CD4-positive, alpha-beta T cell treated with Interleukin-1 beta for 1 hour (primary cell): ENCODE data around the gene AKAP6.

ENCODE experiments used
- DNase-seq, 2 donors: peaks; one replicate each; pipeline ENCODE4 v3.0.0-alpha.2; 2020 to 2022

AKAP6 gene

GRCh38 chr14:32412103-32412502 lies 83.0 kb downstream of the AKAP6 start:
- DNase-seq: no peak

DNA sequence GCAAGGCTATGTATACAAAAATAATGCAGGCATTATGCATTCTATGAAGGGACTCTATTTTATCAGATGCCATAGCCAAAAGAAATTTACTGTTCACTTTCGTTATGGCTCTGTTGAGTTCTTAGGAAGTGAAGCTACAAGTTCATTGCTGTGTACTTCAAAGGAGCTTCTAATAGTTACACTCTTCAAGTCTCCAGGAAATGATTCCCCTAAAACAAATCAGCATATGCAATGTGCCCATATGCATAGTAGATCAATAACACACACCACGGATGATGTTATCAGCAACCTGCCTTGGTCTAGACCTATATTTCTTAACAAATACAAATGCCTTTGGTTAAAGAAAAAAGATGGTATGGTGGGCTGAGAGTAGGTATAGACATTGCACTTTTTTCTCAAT lies 83.4 kb downstream of the AKAP6 start:
- no peak for DNase-seq

DNA sequence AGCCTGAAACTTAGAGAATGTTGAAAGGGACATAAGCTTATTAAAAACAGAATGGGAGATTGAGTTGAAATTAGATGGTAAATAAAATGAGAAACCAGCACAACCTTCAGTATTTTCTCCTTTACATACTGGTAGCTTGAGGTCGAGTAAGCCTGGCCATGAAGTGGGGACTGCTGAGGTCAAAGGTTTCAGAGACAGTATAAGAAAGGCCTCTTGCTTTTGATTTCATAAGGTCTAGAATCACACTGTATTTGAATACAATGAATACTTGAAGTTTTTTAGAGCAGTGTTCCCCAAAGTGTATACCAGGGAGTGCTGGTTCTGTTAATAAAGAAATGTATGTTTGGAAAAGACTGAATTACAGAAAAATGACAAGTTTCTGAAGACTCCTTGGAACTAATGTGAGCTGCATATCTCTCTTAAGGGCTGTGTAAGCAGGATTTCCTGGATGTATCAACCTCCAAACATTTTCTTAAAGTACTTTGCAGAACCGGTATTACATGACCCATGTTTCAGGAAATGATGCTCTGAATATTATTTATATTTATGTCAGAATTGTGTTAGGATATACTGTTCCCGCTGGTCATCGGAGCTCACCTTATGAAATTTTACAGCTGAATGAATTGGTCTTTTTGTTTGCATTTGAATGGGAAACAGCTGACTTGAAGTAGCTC lies 85.0 kb downstream of the AKAP6 start:
- no peak for DNase-seq

DNA sequence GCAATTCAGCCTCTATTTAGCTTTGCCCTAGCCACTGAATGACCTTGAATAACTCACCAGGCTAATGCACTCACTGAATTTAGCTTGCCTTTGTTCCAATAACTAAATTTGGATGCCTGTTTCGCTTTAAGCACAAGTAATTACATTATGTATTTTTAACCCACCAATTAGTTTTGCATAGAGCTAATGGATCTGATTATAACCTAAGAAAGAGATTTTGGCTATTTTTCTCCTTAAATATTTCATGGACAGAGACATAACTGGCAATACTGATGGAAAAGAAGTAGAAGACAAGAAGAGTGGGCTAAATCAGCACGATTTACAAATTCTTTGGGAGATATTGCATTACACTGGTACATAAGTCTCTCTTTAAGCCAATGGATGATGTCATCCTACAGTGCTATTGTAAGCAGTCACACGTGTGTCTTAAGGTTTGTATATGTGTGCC lies 85.7 kb downstream of the AKAP6 start:
- no peak for DNase-seq

- DNase-seq: no peak
These were observed 89.0 kb downstream of the AKAP6 start for GRCh38 chr14:32417956-32418552.

GRCh38 chr14:32419429-32419828 lies 90.3 kb downstream of the AKAP6 start:
- DNase-seq: no peak

DNA sequence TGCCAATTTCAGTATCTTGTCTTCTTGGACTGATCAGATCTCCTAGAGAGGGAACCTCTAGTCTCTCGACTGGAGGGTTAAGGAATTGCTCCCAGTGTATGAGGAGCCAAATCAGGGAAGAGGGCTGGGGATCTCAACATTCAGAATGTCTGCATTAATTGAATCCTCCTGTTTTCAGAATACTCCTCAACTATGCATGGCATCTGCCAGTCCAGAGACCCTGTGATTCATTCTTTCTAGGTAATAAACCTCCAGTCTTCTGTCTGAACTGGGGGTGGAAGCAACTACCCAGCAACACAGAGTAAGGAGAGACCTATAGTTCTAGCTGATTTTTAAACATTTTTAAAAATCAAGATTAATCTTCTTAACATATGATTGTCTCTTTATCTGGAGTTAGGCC lies 92.7 kb downstream of the AKAP6 start:
- no peak for DNase-seq

- no peak for DNase-seq
These were observed 93.3 kb downstream of the AKAP6 start for GRCh38 chr14:32422440-32422839.

- DNase-seq: no peak
These were observed 96.9 kb downstream of the AKAP6 start for GRCh38 chr14:32426028-32426427.

DNA sequence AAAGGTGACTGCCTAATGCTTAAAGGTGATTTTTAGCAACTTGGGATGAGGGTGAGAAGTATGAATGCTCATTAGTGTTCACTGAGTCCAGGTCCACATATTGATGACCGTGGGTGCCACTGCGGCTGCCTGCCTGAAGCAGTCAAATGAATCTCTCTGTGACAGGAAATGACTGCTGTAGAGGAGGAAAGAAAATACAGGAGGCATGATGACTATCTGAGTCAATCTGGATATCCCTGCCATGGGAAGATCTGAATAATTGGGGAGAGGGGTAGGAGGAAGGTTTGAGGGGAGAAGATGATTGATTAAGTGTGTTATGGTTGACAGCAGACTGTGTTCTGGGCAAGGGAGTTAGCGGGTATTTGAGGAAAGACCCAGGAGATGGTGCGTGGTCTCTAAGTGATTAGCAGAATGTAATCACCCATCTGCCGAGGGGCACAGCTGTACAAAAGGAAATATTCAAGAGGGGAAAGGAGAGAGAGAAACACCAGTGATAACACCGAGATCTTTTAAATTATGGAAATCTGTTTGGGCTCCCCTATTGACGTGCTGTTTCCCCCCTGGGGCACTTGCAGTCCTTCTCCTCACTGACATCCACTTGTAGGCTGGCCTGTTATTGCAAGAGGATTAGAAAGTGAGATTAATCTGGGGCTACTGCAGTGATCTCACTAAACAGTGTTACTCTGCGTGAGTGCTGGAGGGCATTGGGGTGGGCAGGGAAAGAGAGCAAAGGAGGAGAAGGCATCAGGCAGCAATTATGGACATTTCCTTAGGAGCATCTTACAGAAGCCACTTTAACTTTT lies 97.7 kb downstream of the AKAP6 start:
- no peak for DNase-seq

DNA sequence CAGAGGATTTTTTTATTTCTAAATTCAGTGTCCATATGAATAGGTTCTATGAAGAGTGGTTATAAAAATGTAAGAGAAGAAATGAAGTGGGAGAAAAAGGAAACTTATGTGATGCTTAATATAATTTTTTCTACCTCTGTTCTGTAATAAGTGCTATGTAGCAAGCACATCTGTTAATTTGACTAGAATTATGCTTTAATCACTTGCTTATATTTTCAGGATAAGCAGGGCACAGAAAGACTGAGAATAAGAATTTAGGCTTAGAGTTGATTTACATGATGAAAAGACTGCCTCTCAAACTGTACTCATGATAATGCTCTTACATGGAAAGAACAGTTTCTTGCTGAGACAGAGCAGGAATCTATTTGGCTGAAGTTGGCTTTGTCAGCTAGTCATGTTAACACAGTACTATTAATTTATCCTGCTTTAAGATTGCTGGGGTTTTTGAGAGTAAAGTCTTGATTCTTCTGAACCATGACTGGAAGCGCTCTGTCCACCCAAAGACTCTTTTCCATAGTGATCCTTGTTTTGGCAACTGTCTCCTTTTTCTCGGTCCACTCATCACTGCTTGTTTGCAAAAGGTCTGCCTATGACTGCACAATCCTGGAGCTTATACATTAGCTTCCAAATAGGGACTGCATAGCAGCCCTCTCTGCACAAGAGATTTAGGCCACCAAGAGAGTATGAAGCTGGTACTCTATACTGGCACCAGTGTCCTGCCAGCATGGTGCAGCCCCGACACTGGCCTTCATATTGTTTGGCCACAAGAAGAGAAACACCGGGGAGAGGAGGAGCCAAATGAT lies 98.8 kb downstream of the AKAP6 start:
- DNase-seq: no peak

DNA sequence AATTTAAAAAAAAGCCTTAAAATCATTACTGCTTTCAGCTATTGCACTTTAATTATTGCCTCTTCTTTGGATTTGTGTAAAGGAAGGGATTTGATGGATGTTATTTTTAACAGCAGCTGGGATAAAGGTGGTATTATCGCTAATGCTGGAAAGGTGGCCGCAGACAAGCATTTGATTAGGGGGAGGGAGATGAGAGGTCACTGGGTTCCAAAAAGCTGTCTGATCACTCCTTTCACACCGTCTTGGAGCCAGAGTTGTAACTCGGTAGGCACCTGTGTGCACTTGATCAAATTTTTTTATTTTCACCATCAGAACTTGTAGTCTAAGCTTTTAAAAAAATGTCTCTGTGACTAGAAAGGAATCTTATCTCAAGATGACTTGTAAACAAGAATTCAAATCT lies 99.8 kb downstream of the AKAP6 start:
- DNase-seq: no peak

DNA sequence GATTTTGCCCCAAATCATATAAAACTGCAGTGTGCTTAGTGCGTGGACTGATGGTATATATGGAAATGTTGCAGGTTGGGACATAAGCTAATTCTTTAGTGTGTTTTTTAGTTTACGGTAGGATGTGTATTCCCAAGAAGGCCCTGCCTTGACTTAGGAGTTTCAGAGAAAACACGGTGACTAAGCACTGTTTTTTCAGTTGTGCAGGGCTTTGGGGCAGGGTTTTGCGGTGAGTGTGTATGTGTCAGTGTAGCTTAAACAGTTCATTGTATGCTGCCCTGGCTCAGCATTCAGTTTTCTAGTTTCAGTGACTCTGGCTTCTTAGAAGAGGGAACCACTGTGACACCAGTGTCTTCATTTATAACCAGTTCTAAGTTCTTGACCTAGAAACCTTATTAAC lies 101.2 kb downstream of the AKAP6 start:
- no peak for DNase-seq

DNA sequence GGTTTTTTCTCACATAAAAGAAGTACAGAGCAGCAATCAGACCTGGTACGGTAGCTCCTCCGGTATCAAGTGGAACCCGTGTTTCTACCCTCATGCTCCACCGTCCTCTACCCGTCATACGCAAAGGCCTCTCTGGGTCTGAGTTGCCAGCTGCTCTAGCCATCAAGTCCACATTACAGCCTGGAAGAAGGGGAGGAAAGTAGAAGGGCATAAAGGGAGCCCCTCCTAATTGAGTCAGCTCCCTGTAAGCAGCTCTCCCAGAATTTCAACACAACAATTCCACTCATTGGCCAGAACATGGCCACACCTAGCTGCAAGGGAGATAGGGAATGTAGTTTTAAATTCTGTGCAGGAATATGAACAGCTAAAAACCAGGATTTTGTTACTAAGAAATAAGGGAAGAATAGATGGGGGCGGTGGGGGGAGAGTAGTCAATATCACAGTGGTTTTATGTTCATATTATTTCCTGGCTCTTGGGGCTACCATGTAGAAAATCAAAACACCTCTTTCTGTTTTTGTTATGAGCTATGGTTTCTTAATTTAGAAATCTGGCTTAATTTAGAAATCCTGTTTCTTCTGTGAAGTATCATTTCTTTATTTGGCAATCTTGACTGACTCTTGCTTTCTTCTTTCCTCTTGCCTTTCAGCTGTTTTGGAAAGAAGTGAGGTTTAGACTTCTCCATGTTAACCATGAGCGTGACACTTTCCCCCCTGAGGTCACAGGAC lies 103.9 kb downstream of the AKAP6 start:
- no peak for DNase-seq

DNA sequence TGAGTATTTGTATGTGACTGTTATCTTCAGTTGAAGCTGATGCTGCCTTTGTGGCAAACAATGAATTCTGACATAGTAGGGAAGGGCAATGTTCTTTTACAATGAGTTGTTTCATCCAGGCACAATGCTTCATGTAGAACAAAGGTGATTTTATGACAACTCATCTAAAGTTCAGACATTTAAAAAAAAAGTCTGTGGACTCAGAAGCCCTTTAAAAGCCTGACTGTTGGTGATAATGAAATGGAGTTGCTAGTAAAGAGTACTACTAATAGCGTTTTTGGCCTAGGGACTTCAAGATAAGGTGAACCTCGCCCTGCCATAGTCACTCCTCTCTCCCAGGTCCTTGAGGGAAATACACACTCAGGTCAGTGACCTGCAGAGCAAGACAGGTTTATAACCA lies 105.1 kb downstream of the AKAP6 start:
- DNase-seq: no peak

DNA sequence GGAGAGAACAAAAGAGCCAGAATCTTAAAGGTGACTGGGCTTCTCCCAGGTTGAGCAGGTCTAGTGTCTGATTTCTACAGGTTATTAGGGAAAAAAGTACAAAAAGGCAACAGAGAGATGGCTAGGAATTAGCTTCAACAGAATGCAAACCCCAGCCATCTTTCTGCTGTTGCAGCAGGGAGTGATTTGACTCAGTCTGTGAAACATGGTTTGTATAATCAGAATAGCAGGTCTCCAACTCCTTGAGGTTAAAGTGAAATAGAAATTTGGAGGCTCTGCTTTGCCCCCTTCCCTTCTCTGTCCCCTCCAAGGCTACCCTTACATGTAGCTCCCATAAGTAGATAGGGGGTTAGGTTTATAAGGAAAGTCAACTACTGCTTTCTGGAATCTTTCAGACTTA lies 105.8 kb downstream of the AKAP6 start:
- no peak for DNase-seq

DNA sequence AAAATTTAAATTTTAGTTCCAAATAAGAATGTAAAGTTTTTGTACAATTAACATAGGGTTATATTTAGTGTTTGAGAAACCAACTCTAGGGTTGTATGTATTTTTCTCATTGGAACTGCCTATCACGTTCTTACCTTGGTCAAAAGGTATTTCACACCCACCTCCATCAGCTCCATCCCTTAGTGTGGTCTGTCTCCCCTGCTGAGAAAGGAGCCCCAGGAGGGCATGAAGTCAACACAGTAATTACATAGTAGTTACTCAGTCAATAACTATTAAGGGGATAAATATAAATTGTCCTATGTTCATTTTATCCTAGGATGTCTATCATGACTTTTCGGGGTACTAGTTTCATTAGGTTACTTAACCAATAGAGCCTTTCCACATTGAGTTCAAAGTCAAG lies 106.3 kb downstream of the AKAP6 start:
- no peak for DNase-seq

- no peak for DNase-seq
These were observed 107.9 kb downstream of the AKAP6 start for GRCh38 chr14:32436993-32437392.

DNA sequence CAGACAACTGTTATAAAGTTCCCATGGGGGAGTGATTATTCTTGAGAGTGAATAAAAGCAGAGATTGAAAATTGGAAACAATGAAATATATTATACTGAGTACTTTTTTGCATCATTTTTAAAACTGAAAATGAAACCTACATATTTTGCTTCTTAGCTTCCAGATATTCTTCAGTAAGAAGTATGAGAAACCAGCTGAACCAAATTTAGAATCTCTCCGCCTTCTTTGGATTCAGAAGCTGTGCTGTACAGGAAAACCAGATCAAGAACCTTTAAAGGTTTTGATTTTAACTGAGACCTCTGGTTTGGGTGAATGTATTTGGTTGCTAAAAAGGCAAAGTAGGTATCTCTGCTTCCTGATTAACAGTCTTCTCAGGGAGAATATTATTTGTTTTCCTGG lies 109.4 kb downstream of the AKAP6 start:
- no peak for DNase-seq

DNA sequence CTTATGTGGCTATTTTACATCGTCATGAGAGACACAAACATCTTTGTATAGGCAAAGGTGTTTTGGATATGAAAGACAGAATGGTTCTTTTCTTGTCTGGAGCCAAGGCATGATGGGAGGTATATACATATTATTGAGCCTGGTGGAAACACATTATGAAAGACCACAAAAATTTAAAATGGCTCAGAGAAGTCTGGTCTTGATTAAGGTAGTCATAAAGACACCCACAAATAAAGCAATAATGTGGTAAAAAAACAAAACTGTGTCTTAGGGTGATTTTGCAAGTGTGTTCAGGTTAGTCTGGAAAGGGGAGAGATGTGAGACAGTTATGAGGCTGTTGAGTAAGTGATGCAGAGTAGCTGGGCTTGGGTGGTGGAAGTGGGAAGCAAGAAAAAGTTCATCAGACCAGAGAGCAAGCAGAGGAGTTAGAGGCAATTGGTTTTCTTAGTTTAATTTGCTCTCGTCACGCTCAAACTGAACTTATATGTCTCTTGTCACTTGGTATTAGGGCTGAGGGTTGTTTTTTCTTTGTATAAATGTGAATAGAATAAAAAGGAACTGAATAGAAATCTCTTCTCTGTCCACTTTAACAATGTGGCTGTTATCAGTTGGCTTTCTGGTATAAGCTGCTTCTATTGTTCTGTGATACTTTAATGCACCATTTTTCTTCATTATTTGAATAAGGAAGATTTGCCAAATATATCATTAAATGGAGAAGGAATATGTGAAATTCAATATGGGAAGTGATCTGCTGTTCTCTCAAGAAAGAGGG lies 115.0 kb downstream of the AKAP6 start:
- DNase-seq: no peak

- DNase-seq: no peak
These were observed 118.3 kb downstream of the AKAP6 start for GRCh38 chr14:32447371-32447770.

DNA sequence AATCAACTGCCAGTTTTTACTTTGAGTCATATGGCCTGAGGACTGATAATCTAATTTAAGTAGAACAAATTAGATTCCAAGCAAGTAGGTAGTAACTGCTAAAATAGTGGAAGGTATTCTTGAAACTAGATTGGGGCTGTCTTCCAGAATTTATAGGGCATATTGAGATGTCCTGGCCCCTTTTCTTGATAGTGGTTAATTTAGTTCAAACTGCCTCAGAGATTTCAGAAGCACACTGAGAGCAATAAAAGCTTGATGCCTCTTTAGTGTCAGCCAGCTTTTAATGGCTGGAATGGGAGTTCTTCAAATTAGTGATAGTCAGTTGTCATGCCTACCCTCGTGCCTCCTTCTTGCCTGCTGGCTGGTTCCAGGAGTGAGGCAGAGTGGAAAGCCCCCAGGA lies 120.5 kb downstream of the AKAP6 start:
- DNase-seq: no peak
